Breast epithelium (tissue), 3 donors: Measurements from ENCODE around the gene ARL6IP4.

Experiments
- POLR2A ChIP-seq: fragments of 450-650 bp; IDR thresholded peaks from one replicate; pipeline ENCODE4 v1.6.1; 2016; ENCODE audit warnings: antibody characterized with exemption, mild to moderate bottlenecking, moderate library complexity
- POLR2AphosphoS5 ChIP-seq, 3 donors: sonication (generic); formaldehyde crosslinking; IDR thresholded peaks; one replicate each; pipeline ENCODE4 v1.6.1; 2017; ENCODE audit warnings: antibody characterized with exemption in 3 of 3
- TF ChIP-seq, protein P1 (sequence below), 3 donors: fragments of 450-650 bp; IDR thresholded peaks; one replicate each; pipeline ENCODE4 v1.5.1; 2016 to 2017; ENCODE audit warnings: antibody characterized with exemption in 3 of 3, mild to moderate bottlenecking in 3 of 3, moderate library complexity in 3 of 3

DNA sequence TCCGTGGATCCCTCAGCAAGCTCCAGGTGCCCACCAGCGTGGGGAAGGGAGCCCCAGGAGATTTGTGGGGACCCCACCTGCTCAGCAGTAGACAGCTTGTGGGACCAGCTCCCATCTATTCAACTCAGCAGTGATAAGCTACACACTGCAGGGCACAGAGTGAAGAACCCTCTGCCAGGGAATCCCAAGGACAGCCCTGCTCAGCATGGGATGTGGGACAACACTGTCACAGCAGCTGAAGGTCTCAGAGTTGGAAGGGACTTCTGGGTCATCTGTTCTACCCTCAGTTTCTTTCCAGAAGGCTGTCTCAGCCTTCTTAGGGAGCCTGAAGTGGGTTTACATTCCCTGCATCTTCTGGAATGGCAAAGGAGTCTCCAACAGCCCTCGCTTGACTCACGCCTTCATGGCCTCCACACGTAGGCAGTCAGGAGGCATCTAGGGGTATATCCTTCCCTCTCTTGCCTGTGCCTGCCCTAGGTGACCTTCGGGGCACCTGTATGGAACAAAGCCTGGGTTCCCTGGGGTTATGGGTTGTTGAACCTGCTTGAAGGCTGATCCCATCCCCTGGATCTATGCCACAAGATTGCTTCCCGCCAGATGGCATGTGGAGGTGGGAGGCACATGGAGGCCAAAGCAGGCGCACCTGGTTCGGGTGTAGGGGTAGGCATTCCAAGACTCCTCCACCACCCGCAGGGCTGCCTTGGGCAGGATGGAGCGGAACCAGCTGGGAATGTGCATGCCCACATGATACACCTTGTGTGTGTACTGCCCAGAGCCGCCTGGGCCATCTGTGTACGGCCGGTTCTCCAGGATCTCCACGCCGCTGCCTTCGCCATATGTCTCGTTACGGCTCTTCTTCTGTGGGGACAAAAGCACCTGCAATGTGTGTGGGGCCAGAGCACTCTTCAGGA is 33.0 kb downstream of the ARL6IP4 start:
- TF ChIP-seq POLR2AphosphoS5 (IDR thresholded peaks at IDR 0.05) (no peak), POLR2A (no peak)
- TF ChIP-seq, protein P1, sequence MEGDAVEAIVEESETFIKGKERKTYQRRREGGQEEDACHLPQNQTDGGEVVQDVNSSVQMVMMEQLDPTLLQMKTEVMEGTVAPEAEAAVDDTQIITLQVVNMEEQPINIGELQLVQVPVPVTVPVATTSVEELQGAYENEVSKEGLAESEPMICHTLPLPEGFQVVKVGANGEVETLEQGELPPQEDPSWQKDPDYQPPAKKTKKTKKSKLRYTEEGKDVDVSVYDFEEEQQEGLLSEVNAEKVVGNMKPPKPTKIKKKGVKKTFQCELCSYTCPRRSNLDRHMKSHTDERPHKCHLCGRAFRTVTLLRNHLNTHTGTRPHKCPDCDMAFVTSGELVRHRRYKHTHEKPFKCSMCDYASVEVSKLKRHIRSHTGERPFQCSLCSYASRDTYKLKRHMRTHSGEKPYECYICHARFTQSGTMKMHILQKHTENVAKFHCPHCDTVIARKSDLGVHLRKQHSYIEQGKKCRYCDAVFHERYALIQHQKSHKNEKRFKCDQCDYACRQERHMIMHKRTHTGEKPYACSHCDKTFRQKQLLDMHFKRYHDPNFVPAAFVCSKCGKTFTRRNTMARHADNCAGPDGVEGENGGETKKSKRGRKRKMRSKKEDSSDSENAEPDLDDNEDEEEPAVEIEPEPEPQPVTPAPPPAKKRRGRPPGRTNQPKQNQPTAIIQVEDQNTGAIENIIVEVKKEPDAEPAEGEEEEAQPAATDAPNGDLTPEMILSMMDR (IDR thresholded peaks at IDR 0.05): no peak
